ENCODE data around the gene GNAO1.

DNA sequence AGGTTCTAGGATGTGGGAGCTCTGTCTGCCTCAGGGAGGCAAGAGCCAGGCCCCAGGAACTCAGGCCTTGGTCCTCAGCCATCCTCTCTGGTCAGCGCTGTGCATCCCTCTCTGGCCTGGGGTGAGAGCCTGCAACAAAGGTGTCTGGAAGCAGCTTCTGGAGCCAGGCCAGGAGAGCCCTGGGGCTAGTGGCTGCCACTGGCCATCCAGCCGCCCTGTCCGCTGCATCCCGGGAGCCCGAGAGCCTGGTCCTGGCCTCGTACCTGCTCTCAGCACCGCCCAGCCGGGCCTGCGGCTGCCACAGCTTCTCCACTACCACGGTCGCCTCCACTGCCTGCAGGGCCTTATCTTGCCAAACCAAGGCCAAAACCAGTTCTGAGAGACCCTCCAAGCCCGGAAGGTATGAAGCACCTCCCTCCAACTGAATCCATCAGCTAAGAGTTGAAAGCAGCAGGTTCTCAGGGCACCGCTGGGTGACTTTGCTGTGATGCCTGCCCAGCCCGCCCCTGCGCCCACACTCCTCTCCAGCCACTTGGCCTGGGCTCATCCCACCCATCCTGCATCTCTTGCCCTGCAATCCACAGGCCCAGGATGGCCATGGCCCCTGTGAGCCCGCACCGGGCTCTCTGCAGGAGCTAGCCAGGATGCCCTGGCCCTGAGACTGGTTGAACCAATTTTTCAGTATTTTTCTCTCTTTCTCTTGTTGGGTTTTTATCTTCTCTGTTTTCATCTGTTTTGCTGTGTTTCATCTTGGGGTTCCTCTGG, 148.3 kb downstream of the GNAO1 start:
- no peak for TF ChIP-seq CTCF (IDR thresholded peaks at IDR 0.05)
- TF ChIP-seq POLR2A (IDR thresholded peaks at IDR 0.05) = no peak

Measured in esophagus squamous epithelium (tissue), 4 donors.